ENCODE measurements around the gene KRTAP5-9.
"Not testable (repeated sequence)": the region's sequence is repeated elsewhere in the genome, so short reads cannot be mapped to it uniquely, and the experiment has no call there.

DNA sequence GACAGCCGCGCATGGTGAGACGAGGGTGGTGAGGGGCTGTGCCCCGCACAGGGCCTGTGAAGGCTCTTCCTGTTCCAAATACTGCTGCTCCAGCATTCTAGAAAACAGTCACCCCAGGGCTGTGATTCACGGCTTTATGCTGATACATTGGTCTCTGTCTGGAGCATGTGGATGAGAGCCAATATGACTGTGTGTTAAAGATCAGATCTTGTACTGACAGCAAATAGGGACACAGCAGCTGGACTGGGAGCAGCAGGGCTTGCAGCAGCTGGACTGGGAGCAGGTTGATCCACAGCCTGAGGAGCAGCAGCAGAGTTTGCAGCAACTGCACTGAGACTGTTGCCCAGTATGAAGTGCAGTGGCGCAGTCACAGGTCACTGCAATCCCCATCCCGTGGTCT is 31.3 kb downstream of the KRTAP5-9 start:
- TF ChIP-seq, protein P1, sequence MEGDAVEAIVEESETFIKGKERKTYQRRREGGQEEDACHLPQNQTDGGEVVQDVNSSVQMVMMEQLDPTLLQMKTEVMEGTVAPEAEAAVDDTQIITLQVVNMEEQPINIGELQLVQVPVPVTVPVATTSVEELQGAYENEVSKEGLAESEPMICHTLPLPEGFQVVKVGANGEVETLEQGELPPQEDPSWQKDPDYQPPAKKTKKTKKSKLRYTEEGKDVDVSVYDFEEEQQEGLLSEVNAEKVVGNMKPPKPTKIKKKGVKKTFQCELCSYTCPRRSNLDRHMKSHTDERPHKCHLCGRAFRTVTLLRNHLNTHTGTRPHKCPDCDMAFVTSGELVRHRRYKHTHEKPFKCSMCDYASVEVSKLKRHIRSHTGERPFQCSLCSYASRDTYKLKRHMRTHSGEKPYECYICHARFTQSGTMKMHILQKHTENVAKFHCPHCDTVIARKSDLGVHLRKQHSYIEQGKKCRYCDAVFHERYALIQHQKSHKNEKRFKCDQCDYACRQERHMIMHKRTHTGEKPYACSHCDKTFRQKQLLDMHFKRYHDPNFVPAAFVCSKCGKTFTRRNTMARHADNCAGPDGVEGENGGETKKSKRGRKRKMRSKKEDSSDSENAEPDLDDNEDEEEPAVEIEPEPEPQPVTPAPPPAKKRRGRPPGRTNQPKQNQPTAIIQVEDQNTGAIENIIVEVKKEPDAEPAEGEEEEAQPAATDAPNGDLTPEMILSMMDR (IDR thresholded peaks at IDR 0.05) = not testable (repeated sequence)
- TF ChIP-seq POLR2A (IDR thresholded peaks at IDR 0.05) = not testable (repeated sequence)
